ENCODE results near the gene OR1D5. TPM values are rescaled to one million over a fixed set of nuclear protein-coding genes. Genes with fewer than 3 reads are reported as not detected.

Gene OR1D5
- polyA plus RNA-seq, 2 of the 4 experiments (the other 2 are of a cell fraction) = not detected

DNA sequence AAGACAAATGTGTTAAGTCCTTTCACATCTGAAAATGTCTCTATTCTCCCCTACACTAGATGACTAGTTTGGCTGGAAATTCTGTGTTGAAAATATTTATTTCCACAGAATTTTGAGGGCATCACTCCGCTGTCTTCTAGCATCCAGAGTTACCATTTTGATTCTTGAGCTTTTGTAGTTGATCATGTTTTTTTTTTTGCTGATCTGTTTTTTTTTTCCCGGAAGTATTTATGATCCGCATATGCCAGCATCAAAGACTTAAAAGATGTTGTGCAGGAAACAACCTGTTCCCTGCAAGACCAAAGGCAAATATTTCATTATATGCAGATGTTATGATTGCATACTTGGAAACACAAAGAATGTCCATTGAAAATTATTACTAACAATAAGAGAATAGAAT lies 16.7 kb downstream of the OR1D5 start:
- 71% methylated on average over 3 of the region's 3 CpGs for WGBS (ENCODE audit: missing lambda C conversion rate)
- FAIRE-seq (no peak), ATAC-seq (no peak), DNase-seq (ENCODE audit: low read depth in 1 of 2, low spot score in 1 of 2) (no peak)
- ChIA-PET POLR2A (no interaction called here), CTCF (interaction anchor here (1.8 to 4.1 kb wide), 3 partner anchors 198 to 601 kb away, joined by 8 to 100 read pairs (median 27); partner anchors contain the start of genes CTNS and SHPK)
- Histone ChIP-seq H3K9me3 (peaks cover 22% of the 10 kb centered on the region), H3K4me1 (peaks cover 8% of the 10 kb centered on the region; the same call in 1 of the 3 replicates), H3K4me2 (no peak overlapping the region), H3K4me3 (no peak overlapping the region), H3K27ac (no peak overlapping the region)
- no peak for TF ChIP-seq CBX2 (IDR thresholded peaks at IDR 0.05; ENCODE audit: borderline replicate concordance, low read depth)
- peak; percentile 69 for TF ChIP-seq MAFK (IDR thresholded peaks at IDR 0.05; ENCODE audit: partially characterized antibody)

DNA sequence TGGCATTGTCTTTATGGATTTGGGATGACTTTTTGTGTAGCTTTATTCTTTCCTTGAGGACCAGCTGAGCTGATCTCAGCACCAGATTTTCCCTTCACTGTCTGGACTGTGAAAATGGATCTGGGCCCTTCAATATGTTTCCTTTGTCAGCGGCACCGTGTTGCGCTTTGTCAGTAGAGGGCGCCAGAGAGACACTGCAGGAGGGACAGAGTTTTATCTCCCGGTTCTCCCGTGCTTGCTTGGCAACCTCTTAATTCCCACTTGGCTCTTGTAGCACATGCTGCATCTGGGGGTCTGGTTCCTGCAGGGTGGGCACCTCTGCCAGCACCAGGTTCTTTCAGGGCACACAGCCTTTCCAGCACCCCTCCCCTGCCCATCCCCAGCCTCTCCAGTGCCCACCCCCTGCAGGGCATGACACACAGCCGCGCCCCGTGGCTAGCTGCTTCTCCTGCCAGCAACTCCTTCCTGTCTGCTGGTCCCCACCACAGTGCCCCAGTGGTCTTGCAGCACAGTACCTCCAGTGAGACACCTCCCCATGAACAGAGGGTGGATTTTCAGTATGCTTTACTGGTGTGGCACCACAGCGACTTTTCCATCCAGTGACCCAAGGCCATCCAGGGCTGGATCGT lies 19.6 kb downstream of the OR1D5 start:
- POLR2A ChIA-PET = no interaction called here

GRCh38 chr17:3040882-3041281 lies 22.5 kb downstream of the OR1D5 start:
- no peak overlapping the region for H3K4me2 ChIP-seq
- no peaks in the 10 kb centered on the region for H3K4me1 ChIP-seq
- POLR2A ChIA-PET = no interaction called here
- DNase-seq (ENCODE audit: low read depth in 1 of 2, low spot score in 1 of 2) = no peak
- ATAC-seq = no peak
- TF ChIP-seq CHD2 (IDR thresholded peaks at IDR 0.05; ENCODE audit: low read length, partially characterized antibody) (no peak), RFX5 (IDR thresholded peaks at IDR 0.05) (no peak), MAFK (IDR thresholded peaks at IDR 0.05; ENCODE audit: partially characterized antibody) (no peak), E2F6 (IDR thresholded peaks at IDR 0.05; ENCODE audit: borderline replicate concordance, low read depth) (no peak), NFE2L2 (conservative IDR thresholded peaks at IDR 0.05; ENCODE audit: low read length) (no peak), ZNF302 (CRISPR knock-in tag; IDR thresholded peaks at IDR 0.05) (no peak), PBX3 (IDR thresholded peaks at IDR 0.05) (no peak), GATA3 (IDR thresholded peaks at IDR 0.05; ENCODE audit: borderline replicate concordance) (no peak), POLR2A (IDR thresholded peaks at IDR 0.05; ENCODE audit: low read length) (no peak), CHD4 (IDR thresholded peaks at IDR 0.05; ENCODE audit: borderline replicate concordance) (no peak)
- TF ChIP-seq, protein P1, sequence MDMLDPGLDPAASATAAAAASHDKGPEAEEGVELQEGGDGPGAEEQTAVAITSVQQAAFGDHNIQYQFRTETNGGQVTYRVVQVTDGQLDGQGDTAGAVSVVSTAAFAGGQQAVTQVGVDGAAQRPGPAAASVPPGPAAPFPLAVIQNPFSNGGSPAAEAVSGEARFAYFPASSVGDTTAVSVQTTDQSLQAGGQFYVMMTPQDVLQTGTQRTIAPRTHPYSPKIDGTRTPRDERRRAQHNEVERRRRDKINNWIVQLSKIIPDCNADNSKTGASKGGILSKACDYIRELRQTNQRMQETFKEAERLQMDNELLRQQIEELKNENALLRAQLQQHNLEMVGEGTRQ (IDR thresholded peaks at IDR 0.05) = no peak
- peaks cover 22% of the 10 kb centered on the region for H3K9me3 ChIP-seq
- WGBS (ENCODE audit: missing lambda C conversion rate) = 60% methylated on average over 5 of the region's 5 CpGs
- no peak overlapping the region for H3K27ac ChIP-seq
- CTCF ChIA-PET = interaction anchor here (1.3 to 2.6 kb wide), 6 partner anchors 10 to 697 kb away, joined by 3 to 11 read pairs (median 7); no protein-coding TSS in a partner anchor
- FAIRE-seq = no peak
- H3K4me3 ChIP-seq = no peak overlapping the region

More for the DNA sequence above, 19.6 kb downstream of the OR1D5 start:
- ATAC-seq (no peak), DNase-seq (ENCODE audit: low read depth in 1 of 2, low spot score in 1 of 2) (peak in 1 of 2 experiments; percentile 50), FAIRE-seq (no peak)
- Histone ChIP-seq H3K4me3 (no peak overlapping the region), H3K9me3 (peaks cover 22% of the 10 kb centered on the region), H3K4me2 (no peak overlapping the region), H3K4me1 (peaks cover 5% of the 10 kb centered on the region; the same call in 1 of the 3 replicates), H3K27ac (no peak overlapping the region)
- WGBS (ENCODE audit: missing lambda C conversion rate) = 53% methylated on average over 11 of the region's 11 CpGs
- TF ChIP-seq, protein P2, sequence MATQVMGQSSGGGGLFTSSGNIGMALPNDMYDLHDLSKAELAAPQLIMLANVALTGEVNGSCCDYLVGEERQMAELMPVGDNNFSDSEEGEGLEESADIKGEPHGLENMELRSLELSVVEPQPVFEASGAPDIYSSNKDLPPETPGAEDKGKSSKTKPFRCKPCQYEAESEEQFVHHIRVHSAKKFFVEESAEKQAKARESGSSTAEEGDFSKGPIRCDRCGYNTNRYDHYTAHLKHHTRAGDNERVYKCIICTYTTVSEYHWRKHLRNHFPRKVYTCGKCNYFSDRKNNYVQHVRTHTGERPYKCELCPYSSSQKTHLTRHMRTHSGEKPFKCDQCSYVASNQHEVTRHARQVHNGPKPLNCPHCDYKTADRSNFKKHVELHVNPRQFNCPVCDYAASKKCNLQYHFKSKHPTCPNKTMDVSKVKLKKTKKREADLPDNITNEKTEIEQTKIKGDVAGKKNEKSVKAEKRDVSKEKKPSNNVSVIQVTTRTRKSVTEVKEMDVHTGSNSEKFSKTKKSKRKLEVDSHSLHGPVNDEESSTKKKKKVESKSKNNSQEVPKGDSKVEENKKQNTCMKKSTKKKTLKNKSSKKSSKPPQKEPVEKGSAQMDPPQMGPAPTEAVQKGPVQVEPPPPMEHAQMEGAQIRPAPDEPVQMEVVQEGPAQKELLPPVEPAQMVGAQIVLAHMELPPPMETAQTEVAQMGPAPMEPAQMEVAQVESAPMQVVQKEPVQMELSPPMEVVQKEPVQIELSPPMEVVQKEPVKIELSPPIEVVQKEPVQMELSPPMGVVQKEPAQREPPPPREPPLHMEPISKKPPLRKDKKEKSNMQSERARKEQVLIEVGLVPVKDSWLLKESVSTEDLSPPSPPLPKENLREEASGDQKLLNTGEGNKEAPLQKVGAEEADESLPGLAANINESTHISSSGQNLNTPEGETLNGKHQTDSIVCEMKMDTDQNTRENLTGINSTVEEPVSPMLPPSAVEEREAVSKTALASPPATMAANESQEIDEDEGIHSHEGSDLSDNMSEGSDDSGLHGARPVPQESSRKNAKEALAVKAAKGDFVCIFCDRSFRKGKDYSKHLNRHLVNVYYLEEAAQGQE (IDR thresholded peaks at IDR 0.05) = no peak
- TF ChIP-seq, protein P3, sequence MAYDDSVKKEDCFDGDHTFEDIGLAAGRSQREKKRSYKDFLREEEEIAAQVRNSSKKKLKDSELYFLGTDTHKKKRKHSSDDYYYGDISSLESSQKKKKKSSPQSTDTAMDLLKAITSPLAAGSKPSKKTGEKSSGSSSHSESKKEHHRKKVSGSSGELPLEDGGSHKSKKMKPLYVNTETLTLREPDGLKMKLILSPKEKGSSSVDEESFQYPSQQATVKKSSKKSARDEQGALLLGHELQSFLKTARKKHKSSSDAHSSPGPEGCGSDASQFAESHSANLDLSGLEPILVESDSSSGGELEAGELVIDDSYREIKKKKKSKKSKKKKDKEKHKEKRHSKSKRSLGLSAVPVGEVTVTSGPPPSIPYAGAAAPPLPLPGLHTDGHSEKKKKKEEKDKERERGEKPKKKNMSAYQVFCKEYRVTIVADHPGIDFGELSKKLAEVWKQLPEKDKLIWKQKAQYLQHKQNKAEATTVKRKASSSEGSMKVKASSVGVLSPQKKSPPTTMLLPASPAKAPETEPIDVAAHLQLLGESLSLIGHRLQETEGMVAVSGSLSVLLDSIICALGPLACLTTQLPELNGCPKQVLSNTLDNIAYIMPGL (CRISPR knock-in tag; IDR thresholded peaks at IDR 0.05; ENCODE audit: borderline replicate concordance) = no peak
- TF ChIP-seq RAD21 (conservative IDR thresholded peaks at IDR 0.05 in 1 of 2, IDR thresholded peaks at IDR 0.05 in 1 of 2) = peak in 1 of 2 experiments; percentile 49; a peak in 2 of 5 replicates
- no peak for TF ChIP-seq GATA3 (IDR thresholded peaks at IDR 0.05; ENCODE audit: borderline replicate concordance)
- TF ChIP-seq CBX8 (IDR thresholded peaks at IDR 0.05) = no peak
- TF ChIP-seq RFX5 (IDR thresholded peaks at IDR 0.05) = no peak
- CTCF ChIA-PET = interaction anchor here (0.6 to 1.3 kb wide), 6 partner anchors 17 to 843 kb away, joined by 3 to 5 read pairs (median 4); no protein-coding TSS in a partner anchor
